Activated CD4-positive, alpha-beta T cell treated with anti-CD3 and anti-CD28 coated beads for 36 hours (primary cell): Measurements from ENCODE around the gene RAB15. TPM values are rescaled to one million over a fixed set of nuclear protein-coding genes. Genes with fewer than 3 reads are reported as not detected.

Experiments used
- ATAC-seq: fragments of 200-7000 bp; cut with Tn5 transposase; one replicate; pipeline ENCODE4 v1.10.0; 2021; ENCODE audit warnings: mild to moderate bottlenecking, moderate library complexity
- CTCF ChIA-PET: fragments of 350-600 bp; sonication (Branson Sonifier 250); formaldehyde crosslinking; loops from one replicate; lab custom pipeline; 2021; ENCODE audit warnings: antibody characterized with exemption; lab: Charles Lee
- POLR2A ChIA-PET: fragments of 350-600 bp; sonication (Branson Sonifier 250); formaldehyde crosslinking; loops from one replicate; lab custom pipeline; 2021; ENCODE audit warnings: antibody characterized with exemption, inconsistent platforms; lab: Charles Lee
- DNase-seq: peaks from one replicate; pipeline ENCODE4 v3.0.0-alpha.2; 2020
- H3K27ac Mint-ChIP-seq: one replicate; pipeline ENCODE4 v1.8.0; 2021; ENCODE audit warnings: mixed read lengths
- H3K27me3 Mint-ChIP-seq: one replicate; pipeline ENCODE4 v1.8.0; 2021; ENCODE audit warnings: mixed read lengths
- H3K36me3 Mint-ChIP-seq: one replicate; pipeline ENCODE4 v1.8.0; 2021; ENCODE audit warnings: low read depth, mixed read lengths
- H3K4me1 Mint-ChIP-seq: one replicate; pipeline ENCODE4 v1.8.0; 2021; ENCODE audit warnings: mixed read lengths
- H3K4me3 Mint-ChIP-seq: one replicate; pipeline ENCODE4 v1.8.0; 2021; ENCODE audit warnings: mild to moderate bottlenecking, moderate library complexity, mixed read lengths
- H3K9me3 Mint-ChIP-seq: one replicate; pipeline ENCODE4 v1.8.0; 2021; ENCODE audit warnings: low read depth, mixed read lengths
- intact Hi-C, 2 experiments: fragments of 100-400 bp; cut with DNase I in 1 of 2; cut with micrococcal nuclease in 1 of 2; formaldehyde crosslinking; loops; one replicate each; pipeline versions ENCODE4 v1.14.2 to v1.15.1; 2022 to 2024; cut with DNase I, micrococcal nuclease
- total RNA-seq, 2 experiments: library from RNA; stranded (reverse); gene quantifications; one replicate each; pipeline ENCODE4 v1.2.3, GENCODE V29; 2021

The RAB15 gene
- total RNA-seq, 2 experiments from 2014 or later = 3.7 to 5.3 TPM

DNA sequence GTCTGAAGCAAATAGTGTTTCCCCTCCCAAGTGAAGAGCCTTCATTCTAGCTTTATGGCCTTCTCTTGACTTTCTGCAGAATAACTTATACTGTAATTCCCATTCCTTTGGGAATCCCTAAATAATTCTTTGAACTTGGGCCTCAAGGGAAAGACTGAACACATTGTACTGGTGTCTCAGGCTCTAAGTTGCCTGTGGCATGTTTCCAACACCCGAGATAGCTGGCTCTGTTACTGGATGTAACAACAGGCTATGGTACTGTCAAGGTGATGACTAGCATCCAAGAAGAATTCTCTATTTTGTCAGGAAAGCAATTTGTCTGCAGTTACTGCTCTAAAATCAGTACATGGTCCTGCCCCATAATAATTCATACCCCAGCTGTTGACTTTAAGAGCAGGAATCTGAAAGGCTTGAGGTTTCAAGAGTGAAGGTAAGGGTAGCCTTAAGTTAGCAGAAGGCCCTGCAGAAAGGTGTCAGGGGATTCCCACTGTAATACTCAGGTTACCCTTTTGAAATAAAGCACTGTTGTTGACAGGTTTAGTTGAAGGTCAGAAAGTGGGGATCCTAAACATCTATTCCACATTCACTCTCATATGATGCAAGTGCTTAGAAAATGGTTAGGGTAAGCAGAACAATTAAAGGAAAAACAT is 34.8 kb downstream of the RAB15 start:
- DNase-seq (no peak), ATAC-seq (no peak)
- Mint-ChIP-seq H3K4me1 (peaks cover 50% of the 10 kb centered on the region), H3K36me3 (peaks cover 32% of the 10 kb centered on the region), H3K27ac (peak overlapping the region; percentile 49), H3K9me3 (no peaks in the 10 kb centered on the region), H3K27me3 (no peaks in the 10 kb centered on the region), H3K4me3 (no peak overlapping the region)
- ChIA-PET CTCF (interaction anchor here (0.6 to 2.6 kb wide), 8 partner anchors 10 to 172 kb away, joined by 3 to 18 read pairs (median 4); partner anchors contain the start of gene FNTB), POLR2A (no interaction called here)
- intact Hi-C loops = no loop called here

DNA sequence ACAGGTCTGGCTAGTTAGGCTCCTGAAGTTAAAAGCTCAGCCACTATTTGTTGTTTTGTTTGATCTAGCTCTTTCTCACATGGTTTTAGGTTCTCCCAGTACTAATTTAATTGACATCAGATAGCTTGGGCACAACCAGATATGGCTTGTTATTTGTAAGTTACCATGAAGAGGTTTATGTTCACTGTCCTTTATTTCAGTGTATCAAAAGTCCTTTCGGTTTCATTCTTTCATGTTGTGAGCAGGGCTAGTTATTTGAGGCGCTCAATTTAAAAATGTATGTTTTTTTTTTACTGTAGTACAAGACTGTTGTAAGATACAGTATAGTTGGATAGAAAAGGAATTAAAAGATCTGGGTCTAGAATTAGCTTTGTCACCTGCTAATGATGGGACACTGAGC is 36.6 kb downstream of the RAB15 start:
- DNase-seq (no peak), ATAC-seq (peak; percentile 51)
- Mint-ChIP-seq H3K36me3 (peaks cover 39% of the 10 kb centered on the region), H3K27me3 (no peaks in the 10 kb centered on the region), H3K9me3 (no peaks in the 10 kb centered on the region), H3K4me1 (peaks cover 55% of the 10 kb centered on the region), H3K4me3 (no peak overlapping the region), H3K27ac (no peak overlapping the region)
- ChIA-PET CTCF (interaction anchor here (1.3 to 2.6 kb wide), 3 partner anchors 11 to 112 kb away, joined by 3 to 18 read pairs (median 15); no protein-coding TSS in a partner anchor), POLR2A (interaction anchor here (1.2 kb wide), 1 partner anchor 21 kb away, joined by 3 read pairs; no protein-coding TSS in a partner anchor)
- intact Hi-C loops = no loop called here

DNA sequence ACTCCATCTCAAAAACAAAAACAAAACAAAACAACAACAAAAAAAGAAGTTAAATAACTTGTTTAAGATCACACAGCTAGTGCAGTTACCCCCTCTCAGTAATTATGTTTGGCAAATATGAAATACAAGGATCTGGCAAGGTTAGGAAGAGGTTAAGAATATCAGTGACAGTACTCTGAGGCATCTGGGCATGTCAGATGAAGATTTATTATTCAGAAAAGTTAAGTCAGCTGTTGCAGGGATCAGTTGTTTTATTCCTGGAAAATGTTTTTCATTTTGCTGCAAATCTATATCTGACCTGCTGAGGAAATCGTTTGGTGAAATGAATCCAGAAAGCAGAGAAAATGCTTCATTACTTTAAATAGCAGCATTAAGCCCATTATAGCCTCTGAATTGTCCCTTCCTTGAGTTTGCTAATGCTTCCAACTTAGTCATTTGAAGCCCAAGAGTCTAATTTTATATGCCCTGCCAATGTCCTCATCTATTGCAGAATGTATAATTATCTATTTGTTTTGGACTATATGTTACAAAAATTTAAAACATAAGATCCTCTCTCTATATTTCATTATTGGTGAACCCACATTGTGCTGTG is 37.7 kb downstream of the RAB15 start:
- H3K4me3 Mint-ChIP-seq = no peak overlapping the region
- CTCF ChIA-PET = interaction anchor here (1.1 kb wide), 1 partner anchor 10 kb away, joined by 5 read pairs; no protein-coding TSS in a partner anchor
- intact Hi-C loops = no loop called here

DNA sequence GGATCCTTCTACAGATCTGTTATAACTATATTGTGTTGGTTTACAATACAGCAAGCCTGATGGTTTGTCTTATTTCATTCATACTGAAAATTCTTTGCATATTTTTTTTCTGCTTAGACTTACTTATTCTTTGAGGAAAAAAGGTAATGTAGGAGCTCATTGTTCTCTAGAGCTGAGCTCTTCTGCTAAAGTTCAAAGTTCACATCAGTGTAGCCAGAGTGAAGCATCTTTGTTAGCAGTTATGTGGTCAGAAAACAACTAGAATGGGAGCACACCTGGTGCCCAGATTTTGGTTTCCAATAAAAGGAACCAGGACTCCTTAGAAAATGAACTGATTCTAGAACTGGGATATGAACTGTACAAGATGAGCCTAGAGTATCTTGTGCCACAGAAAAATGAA is 39.9 kb downstream of the RAB15 start:
- Mint-ChIP-seq H3K4me1 (peaks cover 27% of the 10 kb centered on the region), H3K27me3 (no peaks in the 10 kb centered on the region), H3K36me3 (peaks cover 30% of the 10 kb centered on the region), H3K27ac (no peak overlapping the region), H3K4me3 (no peak overlapping the region), H3K9me3 (no peaks in the 10 kb centered on the region)
- no peak for ATAC-seq
- no peak for DNase-seq
- POLR2A ChIA-PET = no interaction called here
- intact Hi-C loops = no loop called here
- CTCF ChIA-PET = interaction anchor here (1.1 kb wide), 1 partner anchor 12 kb away, joined by 3 read pairs; no protein-coding TSS in a partner anchor

More for the DNA sequence above, 37.7 kb downstream of the RAB15 start:
- Mint-ChIP-seq H3K27ac (no peak overlapping the region), H3K27me3 (no peaks in the 10 kb centered on the region), H3K36me3 (peaks cover 43% of the 10 kb centered on the region), H3K9me3 (no peaks in the 10 kb centered on the region), H3K4me1 (peaks cover 46% of the 10 kb centered on the region)
- no peak for ATAC-seq
- no peak for DNase-seq
- POLR2A ChIA-PET = no interaction called here

DNA sequence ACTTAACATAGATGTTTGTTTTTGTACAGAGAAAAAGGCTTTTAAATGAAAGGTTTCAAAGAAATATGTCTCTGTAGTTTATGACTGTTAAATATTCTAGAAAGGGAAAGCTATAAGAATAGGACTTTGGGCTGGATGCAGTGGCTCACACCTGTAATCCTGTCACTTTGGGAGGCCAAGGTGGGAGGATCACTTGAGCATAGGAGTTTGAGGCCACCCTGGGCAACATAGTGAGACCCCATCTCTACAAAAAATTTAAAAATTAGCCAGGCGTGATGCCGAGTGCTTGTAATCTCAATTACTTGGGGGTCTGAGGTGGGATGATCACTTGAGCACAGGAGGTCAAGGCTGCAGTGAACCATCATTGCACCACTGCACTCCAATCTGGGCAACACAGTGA is 41.0 kb downstream of the RAB15 start:
- H3K4me1 Mint-ChIP-seq = peaks cover 28% of the 10 kb centered on the region
- ChIA-PET CTCF (interaction anchor here (0.6 to 1.1 kb wide), 3 partner anchors 9 to 31 kb away, joined by 3 read pairs; no protein-coding TSS in a partner anchor), POLR2A (no interaction called here)
- DNase-seq (no peak), ATAC-seq (no peak)
- intact Hi-C loops = no loop called here
- H3K27ac Mint-ChIP-seq = peak overlapping the region; percentile 43
- no peak overlapping the region for H3K4me3 Mint-ChIP-seq
- H3K27me3 Mint-ChIP-seq = no peaks in the 10 kb centered on the region
- no peaks in the 10 kb centered on the region for H3K9me3 Mint-ChIP-seq
- peaks cover 35% of the 10 kb centered on the region for H3K36me3 Mint-ChIP-seq

DNA sequence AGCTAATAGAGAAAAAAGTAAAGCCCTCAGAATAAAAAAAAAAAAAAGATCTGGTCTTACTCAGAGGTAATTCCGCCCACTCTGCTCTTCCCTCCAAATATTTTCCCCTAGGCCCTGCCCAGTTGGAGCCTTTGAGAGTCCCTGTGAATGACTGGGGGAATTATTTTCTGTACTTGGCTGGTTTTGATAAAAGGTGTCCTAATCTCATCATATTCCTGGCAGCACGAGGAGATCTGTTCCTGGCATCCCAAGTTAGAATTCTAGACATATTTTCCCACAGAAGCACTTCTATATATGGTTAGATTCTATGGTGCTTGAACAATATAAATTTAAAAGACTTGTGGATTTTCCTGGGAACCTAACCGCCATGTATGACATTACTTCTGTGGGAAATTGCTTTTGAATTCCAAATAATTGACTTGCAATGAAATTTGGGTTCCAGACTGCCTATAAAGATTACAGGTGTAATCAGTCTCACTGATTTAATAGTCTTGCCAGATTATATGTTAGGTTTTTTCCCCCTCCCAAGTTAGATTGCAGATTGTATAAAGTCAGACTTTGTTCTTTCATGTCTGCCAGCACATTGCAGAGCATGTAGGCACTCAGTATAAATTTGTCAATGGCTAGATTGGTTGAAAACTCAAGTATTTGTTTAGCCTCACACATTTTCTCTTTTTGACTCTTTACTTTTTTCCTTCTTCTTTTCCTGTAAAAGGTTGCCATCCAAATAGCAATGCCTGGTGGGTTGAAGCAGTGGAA is 41.9 kb downstream of the RAB15 start:
- peaks cover 27% of the 10 kb centered on the region for H3K4me1 Mint-ChIP-seq
- no peaks in the 10 kb centered on the region for H3K9me3 Mint-ChIP-seq
- no peak for ATAC-seq
- intact Hi-C loops = no loop called here
- no peak overlapping the region for H3K4me3 Mint-ChIP-seq
- no peaks in the 10 kb centered on the region for H3K27me3 Mint-ChIP-seq
- ChIA-PET CTCF (interaction anchor here (0.6 to 0.9 kb wide), 2 partner anchors 10 to 30 kb away, joined by 3 read pairs; no protein-coding TSS in a partner anchor), POLR2A (no interaction called here)
- peaks cover 40% of the 10 kb centered on the region for H3K36me3 Mint-ChIP-seq
- no peak for DNase-seq
- H3K27ac Mint-ChIP-seq = peak overlapping the region; percentile 51

DNA sequence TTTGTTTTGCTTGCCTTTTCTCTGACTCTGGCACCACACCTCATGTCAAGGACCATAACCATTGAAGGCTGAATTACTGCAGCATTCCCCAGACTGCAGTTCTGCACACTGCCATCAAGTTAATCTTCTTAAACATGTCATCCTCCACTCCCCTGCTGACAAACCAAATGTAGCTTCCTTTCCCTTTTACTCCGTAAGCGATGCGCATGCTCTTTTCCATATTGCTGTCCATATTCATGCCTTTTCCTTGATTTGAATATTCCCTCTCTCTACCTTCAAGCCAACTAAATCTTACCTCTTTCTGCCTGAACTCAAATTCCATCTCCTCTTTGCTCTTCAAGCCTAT is 43.1 kb downstream of the RAB15 start:
- H3K36me3 Mint-ChIP-seq = peaks cover 39% of the 10 kb centered on the region
- peaks cover 26% of the 10 kb centered on the region for H3K4me1 Mint-ChIP-seq
- CTCF ChIA-PET = no interaction called here
- no peaks in the 10 kb centered on the region for H3K27me3 Mint-ChIP-seq
- ATAC-seq (no peak), DNase-seq (no peak)
- no peaks in the 10 kb centered on the region for H3K9me3 Mint-ChIP-seq
- H3K4me3 Mint-ChIP-seq = no peak overlapping the region
- POLR2A ChIA-PET = no interaction called here
- no peak overlapping the region for H3K27ac Mint-ChIP-seq
- intact Hi-C loops = loop anchor here in 1 of 2 experiments (2.0 to 5.0 kb wide), 2 partner anchors 14 to 168 kb away; partner anchors contain the start of gene CHURC1

DNA sequence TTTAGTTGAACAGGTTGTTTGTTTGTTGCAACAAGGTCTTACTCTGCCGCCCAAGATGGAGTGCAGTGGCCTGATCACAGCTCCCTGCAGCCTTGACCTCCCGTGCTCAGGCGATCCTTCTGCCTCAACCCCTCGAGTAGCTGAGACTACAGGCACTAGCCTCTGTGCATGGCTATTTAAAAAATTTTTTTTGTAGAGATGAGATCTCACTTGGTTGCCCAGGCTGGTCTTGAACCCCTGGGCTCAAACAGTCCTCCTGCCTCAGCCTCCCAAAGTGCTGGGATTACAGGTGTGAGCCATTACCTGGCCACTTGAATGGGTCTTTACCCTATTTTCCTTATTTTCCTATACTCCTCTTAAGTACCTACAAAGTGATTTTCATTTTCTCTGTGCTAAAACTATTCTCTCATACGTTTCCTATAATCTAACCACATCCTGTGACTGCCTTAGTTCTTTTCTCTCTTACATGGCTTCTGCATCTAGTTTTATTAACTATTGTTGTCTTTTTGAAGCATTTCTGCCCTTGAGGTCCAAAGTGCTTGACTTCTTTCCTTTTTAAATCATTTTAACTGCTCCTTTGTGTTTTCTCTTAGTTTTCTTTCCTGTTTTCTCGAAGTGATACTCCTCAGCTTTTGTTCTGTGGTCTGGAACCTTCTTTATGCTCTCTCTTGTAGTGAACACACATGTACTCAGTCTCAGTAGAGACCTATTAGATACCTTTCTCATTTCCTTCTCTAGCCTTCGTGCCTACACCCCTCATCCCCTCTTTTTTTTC is 43.7 kb downstream of the RAB15 start:
- no peaks in the 10 kb centered on the region for H3K27me3 Mint-ChIP-seq
- no peak overlapping the region for H3K27ac Mint-ChIP-seq
- peaks cover 39% of the 10 kb centered on the region for H3K36me3 Mint-ChIP-seq
- H3K4me3 Mint-ChIP-seq = no peak overlapping the region
- POLR2A ChIA-PET = no interaction called here
- CTCF ChIA-PET = no interaction called here
- H3K9me3 Mint-ChIP-seq = no peaks in the 10 kb centered on the region
- ATAC-seq (peak; percentile 81), DNase-seq (no peak)
- intact Hi-C loops = loop anchor here (1.0 to 5.0 kb wide), 3 partner anchors 14 to 169 kb away; partner anchors contain the start of gene CHURC1 (in 2 of the 2)
- H3K4me1 Mint-ChIP-seq = peaks cover 31% of the 10 kb centered on the region

DNA sequence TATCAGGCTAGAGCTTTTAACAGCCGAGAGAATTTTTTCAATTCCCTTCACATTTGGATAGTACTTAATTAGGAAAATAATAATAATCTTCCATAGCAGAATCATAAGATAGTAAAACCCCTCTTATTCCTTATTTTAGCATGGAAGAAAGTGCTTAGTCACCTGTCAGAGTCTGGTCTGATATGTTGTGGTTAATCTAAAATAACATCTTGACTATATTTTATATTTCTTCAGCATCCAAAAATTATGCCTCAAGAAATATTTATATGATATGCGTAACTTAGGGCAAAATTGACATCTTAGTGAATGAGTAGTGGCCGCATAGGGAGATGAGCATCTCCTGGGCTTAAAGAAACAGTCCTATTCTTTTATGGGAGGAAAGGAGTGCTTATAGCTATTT is 45.1 kb downstream of the RAB15 start:
- peaks cover 34% of the 10 kb centered on the region for H3K36me3 Mint-ChIP-seq
- H3K4me1 Mint-ChIP-seq = peaks cover 30% of the 10 kb centered on the region
- CTCF ChIA-PET = interaction anchor here (0.5 to 1.8 kb wide), 7 partner anchors 10 to 255 kb away, joined by 3 to 13 read pairs (median 4); no protein-coding TSS in a partner anchor
- peak overlapping the region; percentile 59 for H3K27ac Mint-ChIP-seq
- POLR2A ChIA-PET = interaction anchor here (0.5 kb wide), 2 partner anchors 456 to 1134 kb away, joined by 3 read pairs; no protein-coding TSS in a partner anchor
- no peaks in the 10 kb centered on the region for H3K27me3 Mint-ChIP-seq
- ATAC-seq (no peak), DNase-seq (no peak)
- no peak overlapping the region for H3K4me3 Mint-ChIP-seq
- H3K9me3 Mint-ChIP-seq = no peaks in the 10 kb centered on the region
- intact Hi-C loops = loop anchor here in 1 of 2 experiments (5.0 kb wide), 1 partner anchor 170 kb away; no protein-coding TSS in a partner anchor

DNA sequence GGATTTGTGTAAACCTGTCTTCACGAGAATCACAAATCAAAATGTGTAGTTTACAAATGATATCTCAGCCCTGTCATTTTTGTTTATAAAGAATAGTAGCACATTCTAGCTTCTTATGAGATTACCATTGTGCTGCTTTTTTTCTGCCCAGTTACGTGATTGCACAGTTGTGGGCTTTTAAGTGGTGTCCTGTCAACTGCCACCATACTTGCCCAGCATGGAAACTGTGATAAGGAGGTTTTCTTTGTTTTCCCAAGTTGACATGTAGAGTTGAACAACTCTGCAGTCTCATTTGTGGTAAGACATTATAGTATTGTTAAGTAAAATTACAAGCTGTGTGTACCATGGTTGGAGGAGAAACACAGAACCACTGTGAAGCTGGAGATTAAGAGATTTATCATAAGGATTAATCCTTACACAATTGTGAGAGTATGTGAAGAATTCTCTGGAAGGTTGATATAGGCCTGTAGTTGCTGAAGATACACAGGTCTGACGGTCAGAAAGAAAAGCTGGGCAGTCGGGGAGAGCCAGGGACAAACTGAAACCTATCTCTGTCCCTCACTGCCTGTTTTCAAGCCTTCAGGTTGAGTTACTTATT is 45.6 kb downstream of the RAB15 start:
- Mint-ChIP-seq H3K4me3 (no peak overlapping the region), H3K27me3 (no peaks in the 10 kb centered on the region), H3K27ac (peak overlapping the region; percentile 59), H3K36me3 (peaks cover 38% of the 10 kb centered on the region), H3K9me3 (peaks cover 4% of the 10 kb centered on the region), H3K4me1 (peaks cover 35% of the 10 kb centered on the region)
- ATAC-seq = peak; percentile 10
- intact Hi-C loops = loop anchor here in 1 of 2 experiments (5.0 kb wide), 1 partner anchor 171 kb away; no protein-coding TSS in a partner anchor
- ChIA-PET CTCF (interaction anchor here (0.5 to 1.8 kb wide), 8 partner anchors 10 to 270 kb away, joined by 3 to 13 read pairs (median 4); no protein-coding TSS in a partner anchor), POLR2A (interaction anchor here (0.5 kb wide), 2 partner anchors 455 to 1134 kb away, joined by 3 read pairs; no protein-coding TSS in a partner anchor)
- DNase-seq = no peak
